ENCODE results near the gene DCC. TPM values are rescaled to one million over a fixed set of nuclear protein-coding genes. Genes with fewer than 3 reads are reported as not detected.

DCC gene
- total RNA-seq, 1 experiment from 2014 or later: not detected

DNA sequence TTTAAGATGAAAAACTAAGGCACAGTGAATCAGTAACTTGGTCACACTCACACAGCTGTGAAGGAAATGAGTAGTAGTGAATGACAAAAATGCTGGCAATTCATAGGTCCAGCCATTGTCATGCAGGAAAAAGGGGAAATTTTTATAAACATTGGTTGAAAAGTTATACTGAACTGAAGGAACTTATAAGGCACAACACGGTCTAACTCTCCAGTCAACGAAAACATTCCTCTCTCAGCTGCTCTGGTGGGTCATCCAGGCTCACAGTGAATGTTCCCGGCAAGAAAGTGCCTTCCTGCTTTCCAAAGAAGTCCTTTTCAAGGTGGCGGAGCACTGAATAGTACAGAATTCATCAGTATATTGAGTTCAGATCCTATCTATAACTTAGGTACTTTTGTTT, 476.1 kb downstream of the DCC start:
- no peaks in the 10 kb centered on the region for H3K36me3 ChIP-seq (ENCODE audit: control insufficient read depth in 1 of 2, insufficient read depth in 2 of 2, low read length in 2 of 2)
- no peaks in the 10 kb centered on the region for H3K79me2 ChIP-seq (ENCODE audit: insufficient read depth, low read length)
- ChIA-PET RAD21 (ENCODE audit: low non-redundant PET in 1 of 2, low total read pairs in 2 of 2, uncharacterized antibody in 2 of 2, unreplicated experiment in 2 of 2) (no interaction called here), POLR2A (no interaction called here), CTCF (no interaction called here)
- no peak overlapping the region for H3K4me2 ChIP-seq (ENCODE audit: low read length)
- BruUV-seq (replicated peaks): no TSS peak
- no peak overlapping the region for H3K9ac ChIP-seq (ENCODE audit: low read length)
- no peak overlapping the region for H3K4me3 ChIP-seq (replicated peaks in 1 of 2; ENCODE audit: low read depth in 1 of 2, low read length in 2 of 2)
- no peaks in the 10 kb centered on the region for H3K4me1 ChIP-seq (ENCODE audit: control insufficient read depth in 1 of 2, insufficient read depth in 2 of 2, low read length in 2 of 2)
- no peak overlapping the region for H3K27ac ChIP-seq (ENCODE audit: low read depth, low read length)
- DNase-seq (ENCODE audit: low read depth, low spot score) (no peak), ATAC-seq (no peak)
- no peaks in the 10 kb centered on the region for H3K9me2 ChIP-seq (ENCODE audit: insufficient read depth)
- intact Hi-C loops (cut with micrococcal nuclease): no loop called here
- no peak overlapping the region for H2AFZ ChIP-seq (ENCODE audit: low read depth, low read length, poor library complexity, severe bottlenecking)
- H3K27me3 ChIP-seq (ENCODE audit: insufficient read depth, low read length): no peaks in the 10 kb centered on the region
- H3K9me3 ChIP-seq (ENCODE audit: control insufficient read depth in 1 of 2, insufficient read depth in 1 of 2, low read depth in 1 of 2, low read length in 2 of 2): peaks cover 10 to 23% of the 10 kb centered on the region in 2 experiments; a peak in 3 of 4 replicates
- no peaks in the 10 kb centered on the region for H4K20me1 ChIP-seq (ENCODE audit: insufficient read depth)
- no peak for TF ChIP-seq SRF (IDR thresholded peaks at IDR 0.05; ENCODE audit: low read depth)
- no peak for TF ChIP-seq EZH2 (IDR thresholded peaks at IDR 0.05)
- no peak for TF ChIP-seq ELF1 (IDR thresholded peaks at IDR 0.05; ENCODE audit: borderline replicate concordance, low read depth)

DNA sequence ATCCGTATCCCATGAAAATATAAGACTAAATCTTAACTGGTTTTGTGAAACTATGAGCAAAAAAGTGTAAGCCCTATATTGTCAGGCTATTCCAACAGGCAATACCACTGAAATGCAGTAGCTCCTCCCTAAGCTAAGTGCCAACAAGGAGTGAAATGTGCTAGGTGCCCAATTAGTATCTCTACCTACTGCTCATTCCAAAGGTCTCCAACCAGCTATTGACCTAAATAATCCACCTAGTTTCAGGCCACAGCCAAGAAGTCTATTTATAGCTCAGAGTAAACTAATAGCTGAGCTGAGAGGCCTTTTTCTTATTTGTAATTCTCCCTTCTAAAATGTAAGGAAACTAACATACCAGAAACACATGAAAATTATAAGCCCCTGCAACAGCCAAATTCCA, 482.2 kb downstream of the DCC start:
- Histone ChIP-seq H3K9ac (ENCODE audit: low read length) (no peak overlapping the region), H3K9me3 (ENCODE audit: control insufficient read depth in 1 of 2, insufficient read depth in 1 of 2, low read depth in 1 of 2, low read length in 2 of 2) (peaks cover 7 to 25% of the 10 kb centered on the region in 2 experiments; a peak in 2 of 4 replicates), H2AFZ (ENCODE audit: low read depth, low read length, poor library complexity, severe bottlenecking) (no peak overlapping the region), H3K9me2 (ENCODE audit: insufficient read depth) (no peaks in the 10 kb centered on the region), H3K4me3 (replicated peaks in 1 of 2; ENCODE audit: low read depth in 1 of 2, low read length in 2 of 2) (no peak overlapping the region), H3K27me3 (ENCODE audit: insufficient read depth, low read length) (no peaks in the 10 kb centered on the region), H3K4me2 (ENCODE audit: low read length) (no peak overlapping the region), H3K36me3 (ENCODE audit: control insufficient read depth in 1 of 2, insufficient read depth in 2 of 2, low read length in 2 of 2) (no peaks in the 10 kb centered on the region), H3K79me2 (ENCODE audit: insufficient read depth, low read length) (no peaks in the 10 kb centered on the region), H3K4me1 (ENCODE audit: control insufficient read depth in 1 of 2, insufficient read depth in 2 of 2, low read length in 2 of 2) (no peaks in the 10 kb centered on the region), H3K27ac (ENCODE audit: low read depth, low read length) (no peak overlapping the region), H4K20me1 (ENCODE audit: insufficient read depth) (no peaks in the 10 kb centered on the region)
- RAD21 ChIA-PET (ENCODE audit: low non-redundant PET in 1 of 2, low total read pairs in 2 of 2, uncharacterized antibody in 2 of 2, unreplicated experiment in 2 of 2): no interaction called here
- CTCF ChIA-PET: no interaction called here
- DNase-seq (ENCODE audit: low read depth, low spot score) (no peak), ATAC-seq (no peak)
- TF ChIP-seq, protein P1, sequence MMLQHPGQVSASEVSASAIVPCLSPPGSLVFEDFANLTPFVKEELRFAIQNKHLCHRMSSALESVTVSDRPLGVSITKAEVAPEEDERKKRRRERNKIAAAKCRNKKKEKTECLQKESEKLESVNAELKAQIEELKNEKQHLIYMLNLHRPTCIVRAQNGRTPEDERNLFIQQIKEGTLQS (IDR thresholded peaks at IDR 0.05): no peak
- TF ChIP-seq JUND (IDR thresholded peaks at IDR 0.05): no peak
- TF ChIP-seq POLR2AphosphoS5 (IDR thresholded peaks at IDR 0.05; ENCODE audit: low read depth, low read length): no peak
- no peak for TF ChIP-seq YY1 (IDR thresholded peaks at IDR 0.05; ENCODE audit: extremely low read depth, insufficient replicate concordance, low read depth, low read length)
- TF ChIP-seq TCF7L2 (IDR thresholded peaks at IDR 0.05; ENCODE audit: borderline replicate concordance, extremely low read depth, insufficient read depth, insufficient read length): no peak
- no peak for TF ChIP-seq ZNF274 (IDR thresholded peaks at IDR 0.05; ENCODE audit: low read depth, low read length)
- no peak for TF ChIP-seq EGR1 (IDR thresholded peaks at IDR 0.05; ENCODE audit: low read depth)
- no peak for TF ChIP-seq SP1 (IDR thresholded peaks at IDR 0.05; ENCODE audit: low read depth)
- TF ChIP-seq RAD21 (IDR thresholded peaks at IDR 0.05; ENCODE audit: low read depth): no peak
- intact Hi-C loops (cut with micrococcal nuclease): no loop called here
- BruUV-seq (replicated peaks): no TSS peak
- POLR2A ChIA-PET: no interaction called here

Data from HCT116 (cell line).